K562 (cell line): ENCODE measurements around the gene TMPRSS5. TPM values are rescaled to one million over a fixed set of nuclear protein-coding genes. Genes with fewer than 3 reads are reported as not detected.
A peak's percentile ranks its signal among the peaks of the same experiment; 100 is the strongest.

Experiments used
- ARID1B ChIP-seq: fragments of 450-650 bp; IDR thresholded peaks from 2 replicates; pipeline ENCODE4 v1.6.1; 2016; ENCODE audit warnings: antibody characterized with exemption, mild to moderate bottlenecking, inconsistent platforms
- CXXC5 ChIP-seq: fragments of 250-450 bp; sonication (Bioruptor Pico); IDR thresholded peaks from 2 replicates; pipeline ENCODE4 v1.8.0; 2022; ENCODE audit warnings: inconsistent platforms, mild to moderate bottlenecking, moderate library complexity
- E2F5 ChIP-seq: sonication (generic); formaldehyde crosslinking; IDR thresholded peaks from 2 replicates; pipeline ENCODE4 v1.8.0; 2022; ENCODE audit warnings: mild to moderate bottlenecking, missing genetic modification reagents
- FOSL1 ChIP-seq: fragments of 200-800 bp; sonication (Bioruptor generic); conservative IDR thresholded peaks from 2 replicates; pipeline ENCODE4 v1.6.1; 2016; ENCODE audit warnings: missing genetic modification characterization, missing compliant biosample characterization
- HDAC2 ChIP-seq: fragments of 450-650 bp; IDR thresholded peaks from 2 replicates; pipeline ENCODE4 v1.6.1; 2016; ENCODE audit warnings: mild to moderate bottlenecking
- HNRNPH1 ChIP-seq: fragments of 200-400 bp; formaldehyde crosslinking; optimal IDR thresholded peaks from 2 replicates; pipeline ENCODE3; 2017; ENCODE audit warnings: low read depth, mild to moderate bottlenecking, low read length, moderate library complexity
- L3MBTL2 ChIP-seq: fragments of 450-650 bp; IDR thresholded peaks from 2 replicates; pipeline ENCODE4 v1.6.1; 2016; ENCODE audit warnings: mild to moderate bottlenecking, moderate library complexity
- LCOR ChIP-seq: sonication (generic); formaldehyde crosslinking; IDR thresholded peaks from 2 replicates; pipeline ENCODE4 v1.8.0; 2022; ENCODE audit warnings: mild to moderate bottlenecking, missing genetic modification reagents
- MYNN ChIP-seq, 2 experiments: sonication (generic); formaldehyde crosslinking in 1 of 2; IDR thresholded peaks; 2 replicates each; pipeline versions ENCODE4 v1.5.0 to v1.6.1; 2016 to 2020; ENCODE audit warnings: antibody characterized with exemption in 1 of 2, missing genetic modification reagents in 1 of 2
- SAFB2 ChIP-seq: fragments of 200-400 bp; formaldehyde crosslinking; IDR thresholded peaks from 2 replicates; pipeline ENCODE4 v1.6.1; 2018; ENCODE audit warnings: borderline replicate concordance, low read length, low read depth, moderate library complexity; ENCODE audit not compliant: severe bottlenecking
- STAT6 ChIP-seq: sonication (generic); formaldehyde crosslinking; IDR thresholded peaks from 2 replicates; pipeline ENCODE4 v1.8.1; 2023; ENCODE audit warnings: mild to moderate bottlenecking, missing genetic modification reagents
- TAF9B ChIP-seq: fragments of 450-650 bp; IDR thresholded peaks from 2 replicates; pipeline ENCODE4 v1.6.1; 2018; ENCODE audit warnings: mild to moderate bottlenecking; ENCODE audit not compliant: partially characterized antibody
- TAL1 ChIP-seq: fragments of 450-650 bp; IDR thresholded peaks from 2 replicates; pipeline ENCODE4 v1.6.1; 2016; ENCODE audit warnings: mild to moderate bottlenecking
- ZNF354B ChIP-seq: fragments of 250-450 bp; sonication (Bioruptor Pico); IDR thresholded peaks from 2 replicates; pipeline ENCODE4 v1.4.0; 2020
- ZNF444 ChIP-seq: fragments of 250-450 bp; sonication (Bioruptor Pico); IDR thresholded peaks from 2 replicates; pipeline ENCODE4 v1.4.0; 2020; ENCODE audit warnings: mild to moderate bottlenecking, moderate library complexity
- ZNF707 ChIP-seq: fragments of 250-450 bp; sonication (Bioruptor Pico); conservative IDR thresholded peaks from 2 replicates; pipeline ENCODE4 v1.8.0; 2022; ENCODE audit warnings: inconsistent platforms, mild to moderate bottlenecking, moderate library complexity
- polyA plus RNA-seq, 8 experiments: library from polyadenylated mRNA; depleted of rRNA in 4 of 8; stranded (reverse) in 5 of 8; unstranded in 3 of 8; fragments of >200 nt; fragmentation: Nextera tagmentation in 2 of 8; fragmentation: Illumina TruSeq in 1 of 8; extraction: Ambion mirVana in 2 of 8; extraction: Trizol in 1 of 8; gene quantifications; 2 replicates each; pipeline versions ENCODE4 v1.2.1 to v1.2.3, GENCODE V29; 2011 to 2014; ENCODE audit warnings: inconsistent platforms in 1 of 8, missing spikeins in 1 of 8
- total RNA-seq, 7 experiments: library from RNA; depleted of rRNA in 6 of 7; stranded (reverse); fragments of >200 nt in 6 of 7; fragmentation: Illumina TruSeq in 2 of 7; extraction: Trizol in 2 of 7; gene quantifications; 2 replicates each; pipeline versions ENCODE4 v1.2.1 to v1.2.3, GENCODE V29; 2011 to 2021; ENCODE audit warnings: low replicate concordance in 1 of 7
- TF ChIP-seq, protein P1 (sequence below): sonication (generic); formaldehyde crosslinking; IDR thresholded peaks from 2 replicates; pipeline ENCODE4 v1.9.0; 2022; ENCODE audit warnings: mild to moderate bottlenecking, missing genetic modification reagents
- TF ChIP-seq, protein P2 (sequence below): fragments of 450-650 bp; IDR thresholded peaks from 2 replicates; pipeline ENCODE4 v1.6.1; 2018; ENCODE audit not compliant: partially characterized antibody
- TF ChIP-seq, protein P3 (sequence below): fragments of 450-650 bp; conservative IDR thresholded peaks from 2 replicates; pipeline ENCODE4 v1.6.1; 2016; ENCODE audit warnings: missing genetic modification characterization, low read depth, mild to moderate bottlenecking, missing compliant biosample characterization, moderate library complexity

The TMPRSS5 gene
- total and polyA plus RNA-seq, 9 of the 15 experiments (the other 6 are each of a cell fraction or from before 2014, with no cell fraction given): 0.07 to 0.49 (median 0.17) TPM; not detected in 1

DNA sequence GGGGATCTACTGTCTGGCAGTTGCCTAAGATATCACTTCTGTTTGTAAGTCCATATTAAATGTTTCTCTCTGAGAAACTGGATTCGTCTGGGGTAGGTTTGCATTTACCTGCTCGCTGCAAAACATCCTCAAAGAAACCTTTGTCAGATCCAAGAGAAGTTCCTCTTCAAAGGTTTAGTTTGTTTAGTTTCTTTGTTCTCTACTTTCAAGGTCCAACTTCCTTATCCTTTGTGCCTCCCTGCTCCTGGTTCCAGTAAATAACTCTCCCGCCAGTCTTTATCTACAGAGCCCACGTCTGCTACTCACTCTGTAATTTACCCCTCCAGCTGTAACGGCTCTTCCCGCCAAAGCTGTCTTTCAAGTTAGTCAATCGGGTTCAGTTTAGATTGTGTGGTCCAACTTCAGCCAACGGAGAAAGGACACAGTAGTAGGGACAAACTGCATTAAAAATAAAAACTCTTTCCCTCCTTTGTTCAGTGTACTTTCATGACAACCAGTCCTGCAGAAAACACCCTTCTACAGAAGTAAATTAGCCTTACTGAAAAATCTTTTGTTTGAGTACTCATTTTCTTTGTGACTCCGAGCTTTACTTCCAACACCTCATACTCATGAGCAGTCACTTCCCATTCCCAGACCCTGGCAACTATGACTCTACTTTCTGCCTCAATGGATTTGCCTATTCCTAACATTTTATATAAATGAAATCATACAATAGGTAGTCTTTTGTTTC lies 41.0 kb downstream of the TMPRSS5 start (continued):
- TF ChIP-seq, protein P1, sequence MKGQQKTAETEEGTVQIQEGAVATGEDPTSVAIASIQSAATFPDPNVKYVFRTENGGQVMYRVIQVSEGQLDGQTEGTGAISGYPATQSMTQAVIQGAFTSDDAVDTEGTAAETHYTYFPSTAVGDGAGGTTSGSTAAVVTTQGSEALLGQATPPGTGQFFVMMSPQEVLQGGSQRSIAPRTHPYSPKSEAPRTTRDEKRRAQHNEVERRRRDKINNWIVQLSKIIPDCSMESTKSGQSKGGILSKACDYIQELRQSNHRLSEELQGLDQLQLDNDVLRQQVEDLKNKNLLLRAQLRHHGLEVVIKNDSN (CRISPR knock-in tag): no peak
- TF ChIP-seq, protein P2, sequence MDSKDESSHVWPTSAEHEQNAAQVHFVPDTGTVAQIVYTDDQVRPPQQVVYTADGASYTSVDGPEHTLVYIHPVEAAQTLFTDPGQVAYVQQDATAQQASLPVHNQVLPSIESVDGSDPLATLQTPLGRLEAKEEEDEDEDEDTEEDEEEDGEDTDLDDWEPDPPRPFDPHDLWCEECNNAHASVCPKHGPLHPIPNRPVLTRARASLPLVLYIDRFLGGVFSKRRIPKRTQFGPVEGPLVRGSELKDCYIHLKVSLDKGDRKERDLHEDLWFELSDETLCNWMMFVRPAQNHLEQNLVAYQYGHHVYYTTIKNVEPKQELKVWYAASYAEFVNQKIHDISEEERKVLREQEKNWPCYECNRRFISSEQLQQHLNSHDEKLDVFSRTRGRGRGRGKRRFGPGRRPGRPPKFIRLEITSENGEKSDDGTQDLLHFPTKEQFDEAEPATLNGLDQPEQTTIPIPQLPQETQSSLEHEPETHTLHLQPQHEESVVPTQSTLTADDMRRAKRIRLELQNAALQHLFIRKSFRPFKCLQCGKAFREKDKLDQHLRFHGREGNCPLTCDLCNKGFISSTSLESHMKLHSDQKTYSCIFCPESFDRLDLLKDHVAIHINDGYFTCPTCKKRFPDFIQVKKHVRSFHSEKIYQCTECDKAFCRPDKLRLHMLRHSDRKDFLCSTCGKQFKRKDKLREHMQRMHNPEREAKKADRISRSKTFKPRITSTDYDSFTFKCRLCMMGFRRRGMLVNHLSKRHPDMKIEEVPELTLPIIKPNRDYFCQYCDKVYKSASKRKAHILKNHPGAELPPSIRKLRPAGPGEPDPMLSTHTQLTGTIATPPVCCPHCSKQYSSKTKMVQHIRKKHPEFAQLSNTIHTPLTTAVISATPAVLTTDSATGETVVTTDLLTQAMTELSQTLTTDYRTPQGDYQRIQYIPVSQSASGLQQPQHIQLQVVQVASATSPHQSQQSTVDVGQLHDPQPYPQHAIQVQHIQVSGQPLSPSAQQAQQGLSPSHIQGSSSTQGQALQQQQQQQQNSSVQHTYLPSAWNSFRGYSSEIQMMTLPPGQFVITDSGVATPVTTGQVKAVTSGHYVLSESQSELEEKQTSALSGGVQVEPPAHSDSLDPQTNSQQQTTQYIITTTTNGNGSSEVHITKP: peak; percentile 39
- peak; percentile 69; the same call in 1 of the 2 replicates for TF ChIP-seq HDAC2
- TF ChIP-seq L3MBTL2: peak; percentile 86
- TF ChIP-seq TAF9B: peak; percentile 56
- no peak for TF ChIP-seq ZNF354B
- TF ChIP-seq, protein P3, sequence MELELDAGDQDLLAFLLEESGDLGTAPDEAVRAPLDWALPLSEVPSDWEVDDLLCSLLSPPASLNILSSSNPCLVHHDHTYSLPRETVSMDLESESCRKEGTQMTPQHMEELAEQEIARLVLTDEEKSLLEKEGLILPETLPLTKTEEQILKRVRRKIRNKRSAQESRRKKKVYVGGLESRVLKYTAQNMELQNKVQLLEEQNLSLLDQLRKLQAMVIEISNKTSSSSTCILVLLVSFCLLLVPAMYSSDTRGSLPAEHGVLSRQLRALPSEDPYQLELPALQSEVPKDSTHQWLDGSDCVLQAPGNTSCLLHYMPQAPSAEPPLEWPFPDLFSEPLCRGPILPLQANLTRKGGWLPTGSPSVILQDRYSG: peak; percentile 39; the same call in 1 of the 2 replicates
- no peak for TF ChIP-seq SAFB2
- TF ChIP-seq STAT6: no peak
- peak; percentile 72; the same call in 1 of the 2 replicates for TF ChIP-seq MYNN (IDR thresholded peaks at IDR 0.05)
- no peak for TF ChIP-seq MYNN (CRISPR knock-in tag; IDR thresholded peaks at IDR 0.05)
- peak; percentile 86 for TF ChIP-seq ZNF707 (CRISPR knock-in tag)
- TF ChIP-seq E2F5 (CRISPR knock-in tag): peak; percentile 57; the same call in 1 of the 2 replicates
- TF ChIP-seq FOSL1 (tag): peak; percentile 34; the same call in 1 of the 2 replicates
- TF ChIP-seq CXXC5 (CRISPR knock-in tag): peak; percentile 91
- TF ChIP-seq ARID1B: peak; percentile 93
- no peak for TF ChIP-seq ZNF444 (CRISPR knock-in tag)
- TF ChIP-seq TAL1: peak; percentile 83
- TF ChIP-seq HNRNPH1: no peak
- peak; percentile 82 for TF ChIP-seq LCOR (CRISPR knock-in tag)
